ENCODE measurements around the gene TOM1.

DNA sequence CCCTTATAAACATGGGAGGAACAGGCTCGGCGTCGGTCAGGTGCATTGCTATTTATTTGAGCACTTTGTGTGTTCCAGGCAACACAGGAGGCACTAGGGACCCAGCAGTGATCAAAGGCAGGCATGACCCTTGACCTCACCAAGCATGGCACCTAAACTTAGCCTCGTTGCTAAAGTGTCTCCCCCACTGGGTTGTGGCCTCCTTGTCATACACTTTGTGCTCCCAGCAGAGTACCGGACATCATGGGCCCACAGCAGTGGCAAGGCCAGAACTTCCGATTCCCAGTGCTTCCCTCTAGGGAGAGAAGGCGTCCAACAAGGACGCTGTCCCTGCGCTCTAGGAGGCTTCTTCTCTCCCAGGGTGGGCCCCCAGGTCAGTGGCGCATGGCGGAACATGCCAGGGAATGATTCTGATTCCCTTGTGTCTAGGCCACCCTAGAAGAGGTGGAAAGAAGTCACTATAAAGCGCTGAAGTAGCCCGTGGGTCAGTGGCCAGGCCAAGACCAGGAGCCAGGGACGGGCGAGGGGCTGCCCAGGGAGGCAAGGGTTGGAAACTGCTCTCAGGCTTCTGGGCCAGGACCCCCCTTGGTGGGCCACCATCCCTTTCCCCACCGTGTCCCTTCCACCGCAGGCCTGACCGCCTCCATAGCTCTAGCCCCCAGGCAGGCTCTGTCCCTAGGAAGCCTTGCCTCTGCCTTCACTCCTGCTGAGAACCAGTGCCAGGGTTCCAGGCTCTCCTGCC, 19.7 kb downstream of the TOM1 start:
- TF ChIP-seq, protein P1, sequence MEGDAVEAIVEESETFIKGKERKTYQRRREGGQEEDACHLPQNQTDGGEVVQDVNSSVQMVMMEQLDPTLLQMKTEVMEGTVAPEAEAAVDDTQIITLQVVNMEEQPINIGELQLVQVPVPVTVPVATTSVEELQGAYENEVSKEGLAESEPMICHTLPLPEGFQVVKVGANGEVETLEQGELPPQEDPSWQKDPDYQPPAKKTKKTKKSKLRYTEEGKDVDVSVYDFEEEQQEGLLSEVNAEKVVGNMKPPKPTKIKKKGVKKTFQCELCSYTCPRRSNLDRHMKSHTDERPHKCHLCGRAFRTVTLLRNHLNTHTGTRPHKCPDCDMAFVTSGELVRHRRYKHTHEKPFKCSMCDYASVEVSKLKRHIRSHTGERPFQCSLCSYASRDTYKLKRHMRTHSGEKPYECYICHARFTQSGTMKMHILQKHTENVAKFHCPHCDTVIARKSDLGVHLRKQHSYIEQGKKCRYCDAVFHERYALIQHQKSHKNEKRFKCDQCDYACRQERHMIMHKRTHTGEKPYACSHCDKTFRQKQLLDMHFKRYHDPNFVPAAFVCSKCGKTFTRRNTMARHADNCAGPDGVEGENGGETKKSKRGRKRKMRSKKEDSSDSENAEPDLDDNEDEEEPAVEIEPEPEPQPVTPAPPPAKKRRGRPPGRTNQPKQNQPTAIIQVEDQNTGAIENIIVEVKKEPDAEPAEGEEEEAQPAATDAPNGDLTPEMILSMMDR (IDR thresholded peaks at IDR 0.05; ENCODE audit: insufficient read depth, low read depth, low read length), result no peak
- no peak for TF ChIP-seq EZH2 (IDR thresholded peaks at IDR 0.05; ENCODE audit: insufficient read depth, low read length)
